ENCODE results near the gene MACROD2. TPM values are rescaled to one million over a fixed set of nuclear protein-coding genes. Genes with fewer than 3 reads are reported as not detected.

The MACROD2 gene
- polyA plus RNA-seq, 1 donor (not counting 4 experiments of a cell fraction or from before 2014, with no cell fraction given) = 0.71 TPM

- no peaks in the 10 kb centered on the region for H4K20me1 ChIP-seq (ENCODE audit: control insufficient read depth, extremely low read depth, insufficient read depth, low read length)
- H3K79me2 ChIP-seq (ENCODE audit: control insufficient read depth, insufficient read depth, low read length) = no peaks in the 10 kb centered on the region
These were observed 1148.2 kb downstream of the MACROD2 start for GRCh38 chr20:15143478-15143877.

GRCh38 chr20:15144916-15145315, 1149.6 kb downstream of the MACROD2 start:
- no peaks in the 10 kb centered on the region for H3K9me3 ChIP-seq (ENCODE audit: control insufficient read depth, low read depth, low read length)
- no peak overlapping the region for H2AFZ ChIP-seq (ENCODE audit: control insufficient read depth, low read length)
- H3K79me2 ChIP-seq (ENCODE audit: control insufficient read depth, insufficient read depth, low read length) = no peaks in the 10 kb centered on the region
- FAIRE-seq (no peak), DNase-seq (ENCODE audit: low read depth, low spot score) (no peak)
- H3K36me3 ChIP-seq (ENCODE audit: control insufficient read depth in 2 of 2, extremely low read depth in 1 of 2, insufficient read depth in 2 of 2, low read length in 2 of 2) = no peaks in the 10 kb centered on the region
- no peaks in the 10 kb centered on the region for H3K4me1 ChIP-seq (ENCODE audit: control insufficient read depth, extremely low read depth, insufficient read depth, low read length)
- dilution Hi-C loops (cut with MboI; ENCODE audit: extremely low pct_ligation_motif_present, low sequenced_read_pairs) = no loop called here
- no peaks in the 10 kb centered on the region for H3K27me3 ChIP-seq (ENCODE audit: control insufficient read depth, extremely low read depth, insufficient read depth, low read length)
- TF ChIP-seq CTCF (optimal IDR thresholded peaks at IDR 0.05 in 1 of 3, IDR thresholded peaks at IDR 0.05 in 1 of 3, conservative IDR thresholded peaks at IDR 0.05 in 1 of 3; ENCODE audit: extremely low read depth in 1 of 3, insufficient read depth in 2 of 3, low read length in 3 of 3) (no peak), EZH2 (IDR thresholded peaks at IDR 0.05; ENCODE audit: low read length) (no peak)
- no peak overlapping the region for H3K9ac ChIP-seq (ENCODE audit: control insufficient read depth, extremely low read depth, insufficient read depth, low read length)
- no peak overlapping the region for H3K27ac ChIP-seq (ENCODE audit: control insufficient read depth, insufficient read depth, low read length)
- no peaks in the 10 kb centered on the region for H4K20me1 ChIP-seq (ENCODE audit: control insufficient read depth, extremely low read depth, insufficient read depth, low read length)
- H3K4me2 ChIP-seq (ENCODE audit: control insufficient read depth, extremely low read depth, insufficient read depth, low read depth, low read length) = no peak overlapping the region
- H3K4me3 ChIP-seq (ENCODE audit: control insufficient read depth in 2 of 3, extremely low read depth in 1 of 3, insufficient read depth in 2 of 3, low read depth in 1 of 3, low read length in 3 of 3) = no peak overlapping the region
- H3K9me1 ChIP-seq (ENCODE audit: control insufficient read depth, extremely low read depth, insufficient read depth, low read length) = no peaks in the 10 kb centered on the region

More at GRCh38 chr20:15143478-15143877, 1148.2 kb downstream of the MACROD2 start:
- no peak overlapping the region for H3K4me3 ChIP-seq (ENCODE audit: control insufficient read depth in 2 of 3, extremely low read depth in 1 of 3, insufficient read depth in 2 of 3, low read depth in 1 of 3, low read length in 3 of 3)
- H3K4me1 ChIP-seq (ENCODE audit: control insufficient read depth, extremely low read depth, insufficient read depth, low read length) = no peaks in the 10 kb centered on the region
- H3K36me3 ChIP-seq (ENCODE audit: control insufficient read depth in 2 of 2, extremely low read depth in 1 of 2, insufficient read depth in 2 of 2, low read length in 2 of 2) = no peaks in the 10 kb centered on the region
- H3K4me2 ChIP-seq (ENCODE audit: control insufficient read depth, extremely low read depth, insufficient read depth, low read depth, low read length) = no peak overlapping the region
- no peak overlapping the region for H2AFZ ChIP-seq (ENCODE audit: control insufficient read depth, low read length)
- dilution Hi-C loops (cut with MboI; ENCODE audit: extremely low pct_ligation_motif_present, low sequenced_read_pairs) = no loop called here
- H3K9me3 ChIP-seq (ENCODE audit: control insufficient read depth, low read depth, low read length) = no peaks in the 10 kb centered on the region
- TF ChIP-seq CTCF (optimal IDR thresholded peaks at IDR 0.05 in 1 of 3, IDR thresholded peaks at IDR 0.05 in 1 of 3, conservative IDR thresholded peaks at IDR 0.05 in 1 of 3; ENCODE audit: extremely low read depth in 1 of 3, insufficient read depth in 2 of 3, low read length in 3 of 3) (no peak), EZH2 (IDR thresholded peaks at IDR 0.05; ENCODE audit: low read length) (no peak)
- no peaks in the 10 kb centered on the region for H3K9me1 ChIP-seq (ENCODE audit: control insufficient read depth, extremely low read depth, insufficient read depth, low read length)
- no peaks in the 10 kb centered on the region for H3K27me3 ChIP-seq (ENCODE audit: control insufficient read depth, extremely low read depth, insufficient read depth, low read length)
- DNase-seq (ENCODE audit: low read depth, low spot score) = no peak
- no peak overlapping the region for H3K9ac ChIP-seq (ENCODE audit: control insufficient read depth, extremely low read depth, insufficient read depth, low read length)
- H3K27ac ChIP-seq (ENCODE audit: control insufficient read depth, insufficient read depth, low read length) = no peak overlapping the region
- FAIRE-seq = no peak
